Right cardiac atrium (tissue), 5 donors: ENCODE results near the gene C21orf58. TPM values are rescaled to one million over a fixed set of nuclear protein-coding genes. Genes with fewer than 3 reads are reported as not detected.

Experiments used
- ATAC-seq, 2 donors: fragments of 200-7000 bp; cut with Tn5 transposase; one replicate each; pipeline versions ENCODE4 v1.8.0 to v1.9.1; 2020; ENCODE audit warnings: moderate library complexity in 2 of 2, mild to moderate bottlenecking in 1 of 2
- DNase-seq, 3 donors: peaks; one replicate each; pipeline ENCODE4 v3.0.0-alpha.2; 2020
- H3K27ac ChIP-seq: one replicate; pipeline ENCODE4 v1.5.1; 2013; ENCODE audit warnings: mild to moderate bottlenecking, low read length, control low read depth, moderate library complexity
- H3K27me3 ChIP-seq: one replicate; pipeline ENCODE4 v1.6.1; 2013; ENCODE audit not compliant: control insufficient read depth, insufficient read depth
- H3K4me1 ChIP-seq: one replicate; pipeline ENCODE4 v1.6.1; 2013; ENCODE audit warnings: low read length; ENCODE audit not compliant: control insufficient read depth, insufficient read depth
- H3K4me3 ChIP-seq: one replicate; pipeline ENCODE4 v1.5.1; 2013; ENCODE audit warnings: low read length, control low read depth
- H3K9me3 ChIP-seq: one replicate; pipeline ENCODE4 v1.6.1; 2013; ENCODE audit warnings: low read length; ENCODE audit not compliant: control insufficient read depth
- WGBS: extraction: QIAGEN DNeasy Blood & Tissue Kit; methylation state at CpG from one replicate; pipeline ENCODE4 v1.1.7; 2013; 5-methylcytosine and 5-hydroxymethylcytosine counted together
- intact Hi-C, 4 donors: fragments of 100-400 bp; cut with DNase I; formaldehyde crosslinking; loops; one replicate each; pipeline versions ENCODE4 v1.11.0 to v1.14.0; 2022 to 2023
- polyA plus RNA-seq: library from polyadenylated mRNA; stranded (reverse); fragments of 200-250 nt; gene quantifications from one replicate; pipeline ENCODE4 v1.2.3, GENCODE V29; 2013
- total RNA-seq, 4 donors: library from RNA; stranded (reverse); fragmentation: NEBNext Ultra II Directional; extraction: Animal tissue kit (Norgen Biotek cat#: 25700); gene quantifications; one replicate each; pipeline ENCODE4 v1.2.1, GENCODE V29; 2021
- donor health status: healthy with polysubstance abuse.
- donor health status: DM: no; HTN: yes; CAD: no.
- donor health status: DM: no; HTN: no; CAD: no.
- donor health status: DM: no; HTN: yes; CAD: no; lungs with severe emphysema.
- donor health status: DM: yes; HTN: yes; CAD: no.

Gene C21orf58
- total and polyA plus RNA-seq, 5 donors = 0.84 to 2.1 (median 1.6) TPM

DNA sequence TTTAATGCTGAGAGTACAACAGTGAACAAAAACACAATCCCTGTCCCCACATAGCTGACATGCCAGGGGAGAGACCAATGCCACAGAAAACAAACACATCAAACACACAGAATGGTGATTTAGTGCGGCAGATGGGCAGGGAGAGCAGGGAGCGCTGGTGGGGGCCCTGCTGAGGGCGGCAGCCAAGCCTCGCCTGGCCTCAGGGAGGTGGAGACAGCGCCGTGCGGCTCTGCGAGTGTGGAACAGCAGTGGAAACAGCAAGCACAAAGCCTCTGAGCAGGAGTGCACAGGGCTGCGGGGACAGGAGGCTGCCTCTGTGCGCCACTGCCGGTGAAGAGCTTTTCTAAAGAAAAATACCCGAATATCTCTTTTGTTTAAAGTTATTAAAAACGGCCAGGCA is 55.3 kb downstream of the C21orf58 start:
- WGBS = 93% methylated on average over 13 of the region's 13 CpGs
- H3K27me3 ChIP-seq = no peaks in the 10 kb centered on the region
- no peak for DNase-seq
- no peak overlapping the region for H3K27ac ChIP-seq
- no peaks in the 10 kb centered on the region for H3K9me3 ChIP-seq
- no peak for ATAC-seq
- intact Hi-C loops = no loop called here
- H3K4me1 ChIP-seq = no peaks in the 10 kb centered on the region
- H3K4me3 ChIP-seq = no peak overlapping the region

- 91% methylated on average over 19 of the region's 19 CpGs for WGBS
- DNase-seq (no peak), ATAC-seq (no peak)
- Histone ChIP-seq H3K4me3 (no peak overlapping the region), H3K4me1 (no peaks in the 10 kb centered on the region), H3K27me3 (no peaks in the 10 kb centered on the region), H3K27ac (no peak overlapping the region), H3K9me3 (no peaks in the 10 kb centered on the region)
- intact Hi-C loops = no loop called here
Observed at GRCh38 chr21:46266946-46267345, 56.7 kb downstream of the C21orf58 start.

DNA sequence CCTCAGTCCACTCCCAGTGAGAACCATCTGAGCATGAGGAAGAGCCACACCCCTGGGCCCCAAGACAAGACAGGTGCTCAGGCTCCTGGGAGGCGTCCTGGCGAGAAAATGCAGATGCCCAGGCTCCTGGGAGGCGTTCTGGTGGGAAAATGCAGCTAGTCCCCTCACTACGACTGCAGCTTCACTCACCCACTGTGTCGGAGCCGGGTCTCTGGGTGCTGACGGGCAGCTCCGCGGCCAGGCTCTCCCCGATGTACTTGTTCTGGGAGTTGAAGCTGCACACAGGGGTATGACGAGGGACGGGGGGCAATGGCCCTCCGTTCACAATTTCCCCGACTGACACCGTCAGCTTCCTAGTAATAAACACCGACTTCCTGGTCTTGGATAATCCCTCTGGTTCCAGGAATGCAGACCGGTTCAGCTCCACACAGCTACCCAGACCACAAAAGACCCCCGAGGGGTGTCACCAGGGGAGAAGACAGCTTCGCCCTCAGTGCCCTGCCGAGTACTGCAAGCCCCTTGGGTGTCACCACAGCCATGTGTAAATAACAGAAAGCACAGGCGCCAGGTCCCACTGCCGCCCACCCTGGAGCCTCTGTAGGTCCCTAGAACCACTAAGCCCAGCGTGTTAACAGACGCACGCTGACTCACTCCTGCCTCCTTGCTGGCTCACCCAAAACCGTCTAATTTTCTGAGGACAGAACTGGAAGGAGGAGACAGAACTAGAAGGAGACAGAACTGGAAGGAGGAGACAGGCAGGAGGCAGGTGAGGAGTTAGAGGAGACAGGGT is 57.7 kb downstream of the C21orf58 start:
- intact Hi-C loops = no loop called here
- no peak for DNase-seq
- no peak for ATAC-seq

DNA sequence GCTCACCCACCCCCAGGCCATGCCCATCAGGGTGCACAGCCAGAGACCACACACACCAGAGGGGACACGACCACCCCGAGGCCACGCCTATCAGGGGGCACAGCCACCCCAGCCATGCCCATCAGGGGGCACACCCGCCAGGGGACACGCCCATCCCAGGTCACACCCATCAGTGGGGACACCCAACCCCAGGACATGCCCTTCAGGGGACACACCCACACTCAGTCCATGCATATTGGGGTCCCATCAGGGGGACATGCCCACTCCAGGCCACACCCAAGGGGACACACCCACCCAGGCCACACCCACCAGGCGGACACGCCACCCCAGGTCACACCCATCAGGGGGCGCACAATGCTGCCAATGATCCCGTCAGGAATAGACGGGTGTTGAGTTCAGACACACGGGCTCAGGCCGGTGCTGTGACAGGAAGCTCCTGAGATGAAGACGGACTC is 59.0 kb downstream of the C21orf58 start:
- Histone ChIP-seq H3K27me3 (no peaks in the 10 kb centered on the region), H3K4me3 (no peak overlapping the region), H3K27ac (no peak overlapping the region), H3K9me3 (no peaks in the 10 kb centered on the region), H3K4me1 (no peaks in the 10 kb centered on the region)
- ATAC-seq (peak; percentile 30 to 37), DNase-seq (peak in 1 of 3 donors; percentile 63)
- 89% methylated on average over 13 of the region's 13 CpGs for WGBS
- intact Hi-C loops = no loop called here

More for the DNA sequence above, 57.7 kb downstream of the C21orf58 start:
- no peak overlapping the region for H3K4me3 ChIP-seq
- no peaks in the 10 kb centered on the region for H3K9me3 ChIP-seq
- no peaks in the 10 kb centered on the region for H3K4me1 ChIP-seq
- WGBS = 85% methylated on average over 26 of the region's 26 CpGs
- no peak overlapping the region for H3K27ac ChIP-seq
- no peaks in the 10 kb centered on the region for H3K27me3 ChIP-seq

GRCh38 chr21:46264046-46264689 is 59.5 kb downstream of the C21orf58 start:
- peak; percentile 6 to 25 for ATAC-seq
- H3K27ac ChIP-seq = no peak overlapping the region
- no peak for DNase-seq
- no peaks in the 10 kb centered on the region for H3K4me1 ChIP-seq
- no peaks in the 10 kb centered on the region for H3K9me3 ChIP-seq
- H3K4me3 ChIP-seq = no peak overlapping the region
- 91% methylated on average over 22 of the region's 22 CpGs for WGBS
- no peaks in the 10 kb centered on the region for H3K27me3 ChIP-seq
- intact Hi-C loops = no loop called here

GRCh38 chr21:46256501-46256994 is 67.1 kb downstream of the C21orf58 start:
- intact Hi-C loops = no loop called here
- Histone ChIP-seq H3K4me3 (no peak overlapping the region), H3K27ac (peak overlapping the region; percentile 38), H3K27me3 (no peaks in the 10 kb centered on the region), H3K9me3 (no peaks in the 10 kb centered on the region), H3K4me1 (no peaks in the 10 kb centered on the region)
- WGBS = 84% methylated on average over 18 of the region's 18 CpGs
- ATAC-seq (peak; percentile 50 to 58), DNase-seq (peak in 1 of 3 donors; percentile 63)

DNA sequence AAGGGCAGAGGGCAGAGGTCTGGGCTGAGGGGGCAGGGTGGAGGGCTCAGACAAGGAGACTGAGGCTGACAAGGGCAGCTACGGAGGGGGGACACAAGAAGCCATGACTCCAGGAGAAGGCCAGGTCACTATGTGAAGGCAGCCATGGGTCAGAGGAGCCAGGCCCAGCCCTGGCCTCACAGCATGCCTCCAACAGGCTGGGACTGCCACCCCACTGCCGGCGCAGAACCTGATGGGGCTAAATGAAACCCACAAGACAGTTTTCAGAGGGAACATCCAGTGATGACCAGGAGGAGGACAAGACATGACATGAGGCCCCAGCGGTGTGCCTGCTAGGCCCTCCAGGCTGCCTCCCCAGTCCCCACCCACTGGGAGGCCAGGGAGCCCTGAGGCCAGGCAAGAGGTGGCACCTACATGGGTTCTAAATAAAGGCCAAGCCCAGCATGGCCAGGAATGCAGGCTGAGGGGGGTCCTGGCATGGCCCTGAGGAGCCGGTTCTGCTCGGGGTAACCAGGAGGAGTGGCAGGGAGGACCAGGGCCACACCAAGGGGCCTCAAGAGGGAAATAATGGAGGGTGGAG is 67.8 kb downstream of the C21orf58 start:
- ATAC-seq (peak; percentile 10 to 16), DNase-seq (no peak)
- 90% methylated on average over 6 of the region's 6 CpGs for WGBS
- no peaks in the 10 kb centered on the region for H3K4me1 ChIP-seq
- intact Hi-C loops = no loop called here
- no peaks in the 10 kb centered on the region for H3K27me3 ChIP-seq
- no peak overlapping the region for H3K4me3 ChIP-seq
- H3K9me3 ChIP-seq = no peaks in the 10 kb centered on the region
- peak overlapping the region; percentile 28 for H3K27ac ChIP-seq

GRCh38 chr21:46255166-46255565 is 68.5 kb downstream of the C21orf58 start:
- Histone ChIP-seq H3K4me3 (no peak overlapping the region), H3K4me1 (no peaks in the 10 kb centered on the region), H3K27ac (no peak overlapping the region), H3K9me3 (no peaks in the 10 kb centered on the region), H3K27me3 (no peaks in the 10 kb centered on the region)
- intact Hi-C loops = no loop called here
- DNase-seq (no peak), ATAC-seq (no peak)
- 86% methylated on average over 11 of the region's 11 CpGs for WGBS

- intact Hi-C loops = no loop called here
- Histone ChIP-seq H3K4me3 (no peak overlapping the region), H3K9me3 (no peaks in the 10 kb centered on the region), H3K27me3 (no peaks in the 10 kb centered on the region), H3K27ac (no peak overlapping the region), H3K4me1 (no peaks in the 10 kb centered on the region)
- WGBS = 81% methylated on average over 12 of the region's 12 CpGs
- no peak for ATAC-seq
- no peak for DNase-seq
Observed at GRCh38 chr21:46254208-46254975, 69.3 kb downstream of the C21orf58 start.

- no peak for ATAC-seq
- no peaks in the 10 kb centered on the region for H3K4me1 ChIP-seq
- H3K4me3 ChIP-seq = no peak overlapping the region
- no peak for DNase-seq
- H3K27ac ChIP-seq = no peak overlapping the region
- H3K27me3 ChIP-seq = no peaks in the 10 kb centered on the region
- H3K9me3 ChIP-seq = no peaks in the 10 kb centered on the region
- 63% methylated on average over 8 of the region's 8 CpGs for WGBS
- intact Hi-C loops = no loop called here
Observed at GRCh38 chr21:46253610-46254124, 70.0 kb downstream of the C21orf58 start.
